ENCODE measurements around the gene HBG2. TPM values are rescaled to one million over a fixed set of nuclear protein-coding genes. Genes with fewer than 3 reads are reported as not detected.
A peak's percentile ranks its signal among the peaks of the same experiment; 100 is the strongest.

The HBG2 gene
- total and polyA plus RNA-seq, 2 of the 8 experiments (the other 6 are each of a cell fraction or from before 2014, with no cell fraction given), result 0.23 TPM; not detected in 1

- TF ChIP-seq, protein P1, sequence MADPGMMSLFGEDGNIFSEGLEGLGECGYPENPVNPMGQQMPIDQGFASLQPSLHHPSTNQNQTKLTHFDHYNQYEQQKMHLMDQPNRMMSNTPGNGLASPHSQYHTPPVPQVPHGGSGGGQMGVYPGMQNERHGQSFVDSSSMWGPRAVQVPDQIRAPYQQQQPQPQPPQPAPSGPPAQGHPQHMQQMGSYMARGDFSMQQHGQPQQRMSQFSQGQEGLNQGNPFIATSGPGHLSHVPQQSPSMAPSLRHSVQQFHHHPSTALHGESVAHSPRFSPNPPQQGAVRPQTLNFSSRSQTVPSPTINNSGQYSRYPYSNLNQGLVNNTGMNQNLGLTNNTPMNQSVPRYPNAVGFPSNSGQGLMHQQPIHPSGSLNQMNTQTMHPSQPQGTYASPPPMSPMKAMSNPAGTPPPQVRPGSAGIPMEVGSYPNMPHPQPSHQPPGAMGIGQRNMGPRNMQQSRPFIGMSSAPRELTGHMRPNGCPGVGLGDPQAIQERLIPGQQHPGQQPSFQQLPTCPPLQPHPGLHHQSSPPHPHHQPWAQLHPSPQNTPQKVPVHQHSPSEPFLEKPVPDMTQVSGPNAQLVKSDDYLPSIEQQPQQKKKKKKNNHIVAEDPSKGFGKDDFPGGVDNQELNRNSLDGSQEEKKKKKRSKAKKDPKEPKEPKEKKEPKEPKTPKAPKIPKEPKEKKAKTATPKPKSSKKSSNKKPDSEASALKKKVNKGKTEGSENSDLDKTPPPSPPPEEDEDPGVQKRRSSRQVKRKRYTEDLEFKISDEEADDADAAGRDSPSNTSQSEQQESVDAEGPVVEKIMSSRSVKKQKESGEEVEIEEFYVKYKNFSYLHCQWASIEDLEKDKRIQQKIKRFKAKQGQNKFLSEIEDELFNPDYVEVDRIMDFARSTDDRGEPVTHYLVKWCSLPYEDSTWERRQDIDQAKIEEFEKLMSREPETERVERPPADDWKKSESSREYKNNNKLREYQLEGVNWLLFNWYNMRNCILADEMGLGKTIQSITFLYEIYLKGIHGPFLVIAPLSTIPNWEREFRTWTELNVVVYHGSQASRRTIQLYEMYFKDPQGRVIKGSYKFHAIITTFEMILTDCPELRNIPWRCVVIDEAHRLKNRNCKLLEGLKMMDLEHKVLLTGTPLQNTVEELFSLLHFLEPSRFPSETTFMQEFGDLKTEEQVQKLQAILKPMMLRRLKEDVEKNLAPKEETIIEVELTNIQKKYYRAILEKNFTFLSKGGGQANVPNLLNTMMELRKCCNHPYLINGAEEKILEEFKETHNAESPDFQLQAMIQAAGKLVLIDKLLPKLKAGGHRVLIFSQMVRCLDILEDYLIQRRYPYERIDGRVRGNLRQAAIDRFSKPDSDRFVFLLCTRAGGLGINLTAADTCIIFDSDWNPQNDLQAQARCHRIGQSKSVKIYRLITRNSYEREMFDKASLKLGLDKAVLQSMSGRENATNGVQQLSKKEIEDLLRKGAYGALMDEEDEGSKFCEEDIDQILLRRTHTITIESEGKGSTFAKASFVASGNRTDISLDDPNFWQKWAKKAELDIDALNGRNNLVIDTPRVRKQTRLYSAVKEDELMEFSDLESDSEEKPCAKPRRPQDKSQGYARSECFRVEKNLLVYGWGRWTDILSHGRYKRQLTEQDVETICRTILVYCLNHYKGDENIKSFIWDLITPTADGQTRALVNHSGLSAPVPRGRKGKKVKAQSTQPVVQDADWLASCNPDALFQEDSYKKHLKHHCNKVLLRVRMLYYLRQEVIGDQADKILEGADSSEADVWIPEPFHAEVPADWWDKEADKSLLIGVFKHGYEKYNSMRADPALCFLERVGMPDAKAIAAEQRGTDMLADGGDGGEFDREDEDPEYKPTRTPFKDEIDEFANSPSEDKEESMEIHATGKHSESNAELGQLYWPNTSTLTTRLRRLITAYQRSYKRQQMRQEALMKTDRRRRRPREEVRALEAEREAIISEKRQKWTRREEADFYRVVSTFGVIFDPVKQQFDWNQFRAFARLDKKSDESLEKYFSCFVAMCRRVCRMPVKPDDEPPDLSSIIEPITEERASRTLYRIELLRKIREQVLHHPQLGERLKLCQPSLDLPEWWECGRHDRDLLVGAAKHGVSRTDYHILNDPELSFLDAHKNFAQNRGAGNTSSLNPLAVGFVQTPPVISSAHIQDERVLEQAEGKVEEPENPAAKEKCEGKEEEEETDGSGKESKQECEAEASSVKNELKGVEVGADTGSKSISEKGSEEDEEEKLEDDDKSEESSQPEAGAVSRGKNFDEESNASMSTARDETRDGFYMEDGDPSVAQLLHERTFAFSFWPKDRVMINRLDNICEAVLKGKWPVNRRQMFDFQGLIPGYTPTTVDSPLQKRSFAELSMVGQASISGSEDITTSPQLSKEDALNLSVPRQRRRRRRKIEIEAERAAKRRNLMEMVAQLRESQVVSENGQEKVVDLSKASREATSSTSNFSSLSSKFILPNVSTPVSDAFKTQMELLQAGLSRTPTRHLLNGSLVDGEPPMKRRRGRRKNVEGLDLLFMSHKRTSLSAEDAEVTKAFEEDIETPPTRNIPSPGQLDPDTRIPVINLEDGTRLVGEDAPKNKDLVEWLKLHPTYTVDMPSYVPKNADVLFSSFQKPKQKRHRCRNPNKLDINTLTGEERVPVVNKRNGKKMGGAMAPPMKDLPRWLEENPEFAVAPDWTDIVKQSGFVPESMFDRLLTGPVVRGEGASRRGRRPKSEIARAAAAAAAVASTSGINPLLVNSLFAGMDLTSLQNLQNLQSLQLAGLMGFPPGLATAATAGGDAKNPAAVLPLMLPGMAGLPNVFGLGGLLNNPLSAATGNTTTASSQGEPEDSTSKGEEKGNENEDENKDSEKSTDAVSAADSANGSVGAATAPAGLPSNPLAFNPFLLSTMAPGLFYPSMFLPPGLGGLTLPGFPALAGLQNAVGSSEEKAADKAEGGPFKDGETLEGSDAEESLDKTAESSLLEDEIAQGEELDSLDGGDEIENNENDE (IDR thresholded peaks at IDR 0.05; ENCODE audit: insufficient replicate concordance, low read length), result peak; percentile 83
- no peak for TF ChIP-seq TBP (IDR thresholded peaks at IDR 0.05; ENCODE audit: low read depth, low read length)
- no peak for TF ChIP-seq CBX5 (IDR thresholded peaks at IDR 0.05; ENCODE audit: low read depth, low read length)
- TF ChIP-seq SP1 (IDR thresholded peaks at IDR 0.05; ENCODE audit: low read depth, low read length), result 0 out of 2 replicates have a peak, but pooled peaks have one; percentile 53
- peak; percentile 71 for TF ChIP-seq TCF12 (IDR thresholded peaks at IDR 0.05; ENCODE audit: low read depth, low read length)
- no peak for TF ChIP-seq BRCA1 (IDR thresholded peaks at IDR 0.05; ENCODE audit: low read depth, low read length)
- no peak for TF ChIP-seq CREB1 (IDR thresholded peaks at IDR 0.05)
- no peak for TF ChIP-seq JUN (IDR thresholded peaks at IDR 0.05; ENCODE audit: low read depth, low read length)
- no peak for TF ChIP-seq SAP30 (IDR thresholded peaks at IDR 0.05; ENCODE audit: insufficient read depth, insufficient replicate concordance, low read length)
- TF ChIP-seq ASH2L (IDR thresholded peaks at IDR 0.05; ENCODE audit: low read length), result no peak
- no peak for TF ChIP-seq MAX (IDR thresholded peaks at IDR 0.05)
- no peak for TF ChIP-seq KDM1A (IDR thresholded peaks at IDR 0.05; ENCODE audit: borderline replicate concordance, low read length)
- TF ChIP-seq YY1 (IDR thresholded peaks at IDR 0.05; ENCODE audit: low read depth, low read length), result no peak
These were observed 2.7 kb upstream of the HBG2 start (continued) for GRCh38 chr11:5257296-5257695.
